ENCODE data around the gene PANX2. TPM values are rescaled to one million over a fixed set of nuclear protein-coding genes. Genes with fewer than 3 reads are reported as not detected.

Gene PANX2
- total and polyA plus RNA-seq, 2 donors (not counting 1 experiment from before 2014, with no cell fraction given): 0.04 to 0.59 TPM

DNA sequence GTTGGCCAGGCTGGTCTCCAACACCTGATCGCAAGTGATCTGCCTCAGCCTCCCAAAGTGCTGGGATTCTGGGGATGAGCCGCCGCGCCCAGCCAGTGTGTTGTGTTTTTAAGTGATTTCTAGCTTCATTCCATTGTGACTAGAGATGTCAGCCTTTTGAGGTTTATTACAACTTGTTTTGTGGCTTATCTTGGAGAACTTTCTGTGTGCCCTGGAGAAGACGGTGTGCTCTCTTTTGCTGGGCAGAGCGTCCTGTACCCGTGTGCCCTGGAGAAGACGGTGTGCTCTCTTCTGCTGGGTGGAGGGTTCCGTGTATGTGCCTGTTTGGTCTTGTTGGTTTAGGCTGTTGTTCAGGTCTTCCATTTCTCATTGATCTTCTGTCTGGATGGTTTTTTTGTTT is 42.7 kb downstream of the PANX2 start:
- H2AFZ ChIP-seq (ENCODE audit: insufficient read depth, low read depth, low read length, poor library complexity, severe bottlenecking): no peak overlapping the region
- Mint-ChIP-seq H3K27me3 (no peaks in the 10 kb centered on the region), H3K27ac (no peak overlapping the region), H3K4me3 (no peak overlapping the region), H3K4me1 (peaks cover 13% of the 10 kb centered on the region), H3K9me3 (ENCODE audit: insufficient read depth) (no peaks in the 10 kb centered on the region)
- CTCF ChIA-PET: interaction anchor here (6.4 kb wide), 1 partner anchor 65 kb away, joined by 57 read pairs; no protein-coding TSS in a partner anchor
- peaks cover 4 to 9% of the 10 kb centered on the region in 2 donors for H3K4me1 ChIP-seq (ENCODE audit: control insufficient read depth in 2 of 2, insufficient read depth in 2 of 2, low read length in 2 of 2)
- POLR2A ChIA-PET: no interaction called here
- H3K9me3 ChIP-seq (ENCODE audit: control extremely low read depth in 1 of 3, control insufficient read depth in 2 of 3, insufficient read depth in 1 of 3, low read length in 2 of 3): no peaks in the 10 kb centered on the region
- peaks cover 68% of the 10 kb centered on the region for H4K20me1 ChIP-seq (ENCODE audit: control insufficient read depth, insufficient read depth, low read length, poor library complexity, severe bottlenecking)
- WGBS (ENCODE audit: insufficient coverage): 100% methylated on average over 4 of the region's 9 CpGs
- peaks cover 27% of the 10 kb centered on the region for H3K79me2 ChIP-seq (ENCODE audit: control insufficient read depth, insufficient read depth, low read length)
- ATAC-seq (ENCODE audit: low read depth) (no peak), DNase-seq (no peak)
- no peak for TF ChIP-seq EZH2 (IDR thresholded peaks at IDR 0.05; ENCODE audit: borderline replicate concordance, insufficient read depth, low read depth, low read length, poor library complexity, severe bottlenecking)
- TF ChIP-seq, protein P1, sequence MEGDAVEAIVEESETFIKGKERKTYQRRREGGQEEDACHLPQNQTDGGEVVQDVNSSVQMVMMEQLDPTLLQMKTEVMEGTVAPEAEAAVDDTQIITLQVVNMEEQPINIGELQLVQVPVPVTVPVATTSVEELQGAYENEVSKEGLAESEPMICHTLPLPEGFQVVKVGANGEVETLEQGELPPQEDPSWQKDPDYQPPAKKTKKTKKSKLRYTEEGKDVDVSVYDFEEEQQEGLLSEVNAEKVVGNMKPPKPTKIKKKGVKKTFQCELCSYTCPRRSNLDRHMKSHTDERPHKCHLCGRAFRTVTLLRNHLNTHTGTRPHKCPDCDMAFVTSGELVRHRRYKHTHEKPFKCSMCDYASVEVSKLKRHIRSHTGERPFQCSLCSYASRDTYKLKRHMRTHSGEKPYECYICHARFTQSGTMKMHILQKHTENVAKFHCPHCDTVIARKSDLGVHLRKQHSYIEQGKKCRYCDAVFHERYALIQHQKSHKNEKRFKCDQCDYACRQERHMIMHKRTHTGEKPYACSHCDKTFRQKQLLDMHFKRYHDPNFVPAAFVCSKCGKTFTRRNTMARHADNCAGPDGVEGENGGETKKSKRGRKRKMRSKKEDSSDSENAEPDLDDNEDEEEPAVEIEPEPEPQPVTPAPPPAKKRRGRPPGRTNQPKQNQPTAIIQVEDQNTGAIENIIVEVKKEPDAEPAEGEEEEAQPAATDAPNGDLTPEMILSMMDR (IDR thresholded peaks at IDR 0.05): no peak
- peaks cover 0 to 65% of the 10 kb centered on the region in 2 experiments for H3K36me3 ChIP-seq (replicated peaks in 1 of 2; ENCODE audit: control extremely low read depth in 1 of 2, control insufficient read depth in 1 of 2, extremely low read depth in 1 of 2, insufficient read depth in 2 of 2, low read length in 1 of 2)
- intact Hi-C loops (cut with micrococcal nuclease): no loop called here
- no peak overlapping the region for H3K4me3 ChIP-seq (ENCODE audit: control extremely low read depth in 1 of 5, extremely low read depth in 1 of 5, insufficient read depth in 1 of 5, low read depth in 2 of 5, low read length in 4 of 5)
- H3K27ac ChIP-seq (ENCODE audit: low read length in 2 of 2): no peak overlapping the region
- H3K4me2 ChIP-seq (replicated peaks; ENCODE audit: low read depth, low read length, poor library complexity, severe bottlenecking): no peak overlapping the region
- H3K9ac ChIP-seq (ENCODE audit: low read length): no peak overlapping the region
- no peaks in the 10 kb centered on the region for H3K27me3 ChIP-seq (replicated peaks in 1 of 4; ENCODE audit: control extremely low read depth in 1 of 4, control insufficient read depth in 3 of 4, insufficient read depth in 4 of 4, low read length in 3 of 4)

DNA sequence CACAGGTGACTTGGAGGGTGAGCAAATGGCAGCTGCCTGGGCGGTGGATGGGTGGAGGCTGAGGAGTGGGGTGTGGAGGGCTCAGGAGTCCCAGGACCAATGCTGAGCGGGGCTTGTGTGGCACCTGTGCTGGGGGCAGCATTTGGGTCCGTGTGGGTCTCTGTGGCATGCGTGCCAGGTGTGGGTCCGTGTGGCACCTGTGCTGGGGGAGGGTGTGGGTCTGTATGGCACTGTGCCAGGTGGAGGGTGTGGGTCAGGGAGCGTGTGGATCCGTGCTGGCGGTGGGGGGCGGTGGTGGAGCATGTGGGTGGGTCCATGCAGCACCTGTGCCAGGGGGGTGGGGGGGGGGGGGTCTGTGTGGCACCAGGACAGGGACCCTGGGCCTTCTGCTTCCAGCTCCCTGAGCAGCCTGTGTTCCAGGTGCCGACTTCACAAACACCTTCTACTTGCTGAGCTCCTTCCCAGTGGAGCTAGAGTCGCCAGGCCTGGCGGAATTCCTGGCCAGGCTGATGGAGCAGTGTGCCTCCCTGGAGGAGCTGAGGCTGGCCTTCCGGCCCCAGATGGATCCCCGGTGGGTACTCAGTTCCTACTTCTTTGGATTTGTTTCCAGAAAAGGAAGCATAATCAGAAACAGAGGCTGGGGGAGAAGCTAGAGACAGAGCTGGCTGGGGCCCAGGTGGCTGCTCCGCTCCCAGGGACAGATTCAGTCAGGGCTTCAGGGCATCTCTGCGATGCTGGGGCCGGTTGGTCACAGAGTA is 44.9 kb downstream of the PANX2 start:
- intact Hi-C loops (cut with micrococcal nuclease): no loop called here
- Mint-ChIP-seq H3K4me3 (no peak overlapping the region), H3K9me3 (ENCODE audit: insufficient read depth) (no peaks in the 10 kb centered on the region), H3K27ac (no peak overlapping the region), H3K4me1 (peaks cover 6% of the 10 kb centered on the region), H3K27me3 (no peaks in the 10 kb centered on the region)
- WGBS (ENCODE audit: insufficient coverage): 94% methylated on average over 12 of the region's 17 CpGs
- TF ChIP-seq EZH2 (IDR thresholded peaks at IDR 0.05; ENCODE audit: borderline replicate concordance, insufficient read depth, low read depth, low read length, poor library complexity, severe bottlenecking): no peak
- TF ChIP-seq, protein P1 (IDR thresholded peaks at IDR 0.05): no peak
- peaks cover 46% of the 10 kb centered on the region for H4K20me1 ChIP-seq (ENCODE audit: control insufficient read depth, insufficient read depth, low read length, poor library complexity, severe bottlenecking)
- H3K36me3 ChIP-seq (replicated peaks in 1 of 2; ENCODE audit: control extremely low read depth in 1 of 2, control insufficient read depth in 1 of 2, extremely low read depth in 1 of 2, insufficient read depth in 2 of 2, low read length in 1 of 2): peaks cover 0 to 68% of the 10 kb centered on the region in 2 experiments
- no peaks in the 10 kb centered on the region for H3K4me1 ChIP-seq (ENCODE audit: control insufficient read depth in 2 of 2, insufficient read depth in 2 of 2, low read length in 2 of 2)
- ChIA-PET CTCF (interaction anchor here (0.8 to 6.4 kb wide), 2 partner anchors 67 to 158 kb away, joined by 3 to 57 read pairs; partner anchors contain the start of gene TTLL8), POLR2A (no interaction called here)
- no peaks in the 10 kb centered on the region for H3K27me3 ChIP-seq (replicated peaks in 1 of 4; ENCODE audit: control extremely low read depth in 1 of 4, control insufficient read depth in 3 of 4, insufficient read depth in 4 of 4, low read length in 3 of 4)
- H2AFZ ChIP-seq (ENCODE audit: insufficient read depth, low read depth, low read length, poor library complexity, severe bottlenecking): no peak overlapping the region
- H3K4me3 ChIP-seq (ENCODE audit: control extremely low read depth in 1 of 5, extremely low read depth in 1 of 5, insufficient read depth in 1 of 5, low read depth in 2 of 5, low read length in 4 of 5): no peak overlapping the region
- H3K79me2 ChIP-seq (ENCODE audit: control insufficient read depth, insufficient read depth, low read length): peaks cover 21% of the 10 kb centered on the region
- DNase-seq (no peak), ATAC-seq (ENCODE audit: low read depth) (no peak)
- no peak overlapping the region for H3K4me2 ChIP-seq (replicated peaks; ENCODE audit: low read depth, low read length, poor library complexity, severe bottlenecking)
- no peaks in the 10 kb centered on the region for H3K9me3 ChIP-seq (ENCODE audit: control extremely low read depth in 1 of 3, control insufficient read depth in 2 of 3, insufficient read depth in 1 of 3, low read length in 2 of 3)
- H3K27ac ChIP-seq (ENCODE audit: low read length in 2 of 2): no peak overlapping the region
- H3K9ac ChIP-seq (ENCODE audit: low read length): no peak overlapping the region
